ENCODE results near the gene NEK1.

- TF ChIP-seq CTCF (conservative IDR thresholded peaks at IDR 0.05): no peak
- no peak for TF ChIP-seq EZH2 (IDR thresholded peaks at IDR 0.05; ENCODE audit: low read depth)
Observed at GRCh38 chr4:169366821-169367220, 245.6 kb downstream of the NEK1 start.

Data from PC-9 (cell line).